ENCODE results near the gene ROS1. TPM values are rescaled to one million over a fixed set of nuclear protein-coding genes. Genes with fewer than 3 reads are reported as not detected.

ROS1 gene
- total RNA-seq, 4 donors from 2014 or later, result under 0.01 to 0.17 TPM; not detected in 2

GRCh38 chr6:117272032-117272866 is 153.5 kb downstream of the ROS1 start:
- TF ChIP-seq CTCF (IDR thresholded peaks at IDR 0.05; ENCODE audit: low read depth), result no peak

- TF ChIP-seq CTCF (IDR thresholded peaks at IDR 0.05; ENCODE audit: low read depth), result no peak
These were observed 154.8 kb downstream of the ROS1 start for GRCh38 chr6:117270843-117271507.

- TF ChIP-seq CTCF (IDR thresholded peaks at IDR 0.05; ENCODE audit: low read depth), result no peak
These were observed 155.5 kb downstream of the ROS1 start for GRCh38 chr6:117270055-117270842.

GRCh38 chr6:117269638-117270054 is 156.1 kb downstream of the ROS1 start:
- no peak for TF ChIP-seq CTCF (IDR thresholded peaks at IDR 0.05; ENCODE audit: low read depth)

GRCh38 chr6:117268924-117269323 is 156.8 kb downstream of the ROS1 start:
- no peak for TF ChIP-seq CTCF (IDR thresholded peaks at IDR 0.05; ENCODE audit: low read depth)

GRCh38 chr6:117267766-117268534 is 157.8 kb downstream of the ROS1 start:
- no peak for TF ChIP-seq CTCF (IDR thresholded peaks at IDR 0.05; ENCODE audit: low read depth)

Data from subcutaneous adipose tissue (tissue), 4 donors.